Esophagus squamous epithelium (tissue), 4 donors: Measurements from ENCODE around the gene CGNL1.

Experiments
- CTCF ChIP-seq, 6 experiments: fragments of 450-650 bp in 4 of 6; fragments of 200-600 bp in 2 of 6; sonication (generic) in 2 of 6; IDR thresholded peaks; one replicate each; pipeline ENCODE4 v1.5.1; 2016 to 2019; ENCODE audit warnings: antibody characterized with exemption in 6 of 6, mild to moderate bottlenecking in 4 of 6, moderate library complexity in 4 of 6
- POLR2A ChIP-seq, 4 donors: fragments of 450-650 bp; IDR thresholded peaks; one replicate each; pipeline ENCODE4 v1.6.1; 2017; ENCODE audit warnings: antibody characterized with exemption in 4 of 4, mild to moderate bottlenecking in 4 of 4, moderate library complexity in 3 of 4

DNA sequence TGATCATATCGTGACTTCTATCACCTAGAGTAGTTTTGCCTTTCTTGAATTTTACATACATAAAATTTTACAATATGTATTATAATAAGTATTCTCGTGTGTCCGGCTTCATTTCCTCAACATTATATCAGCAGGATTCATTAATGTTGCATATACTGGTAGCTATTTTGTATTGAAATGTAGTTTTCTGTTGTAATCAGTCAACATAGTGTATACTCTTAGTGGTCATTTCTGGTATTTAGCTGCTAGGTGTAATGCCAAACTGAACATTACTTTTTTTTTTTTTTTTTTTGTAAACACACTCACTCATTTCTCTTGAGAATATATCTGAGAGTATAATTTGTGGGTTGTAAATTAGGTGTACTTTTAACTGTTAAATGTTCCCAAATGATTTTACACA is 70.1 kb downstream of the CGNL1 start:
- TF ChIP-seq CTCF (IDR thresholded peaks at IDR 0.05): no peak
- no peak for TF ChIP-seq POLR2A (IDR thresholded peaks at IDR 0.05)
